Caco-2 (cell line): ENCODE results near the gene FAM221B. TPM values are rescaled to one million over a fixed set of nuclear protein-coding genes. Genes with fewer than 3 reads are reported as not detected.

ENCODE experiments used
- BruUV-seq: library from RNA; stranded (reverse); fragments of 400-500 nt; replicated peaks from 2 replicates; lab custom pipeline; 2021; lab: Mats Ljungman, UMichigan
- CTCF ChIA-PET: fragments of 300-600 bp; sonication (Branson Sonifier 250); formaldehyde crosslinking; loops from one replicate; lab custom pipeline; 2022; ENCODE audit warnings: antibody characterized with exemption; lab: Charles Lee
- POLR2A ChIA-PET: fragments of 300-600 bp; sonication (Branson Sonifier 250); formaldehyde crosslinking; loops from one replicate; lab custom pipeline; 2022; ENCODE audit warnings: antibody characterized with exemption; lab: Charles Lee
- DNase-seq, 2 experiments: peaks; one replicate each; pipeline versions ENCODE4 v3.0.0 to v3.0.0-alpha.2; 2020 to 2022
- H3K27me3 ChIP-seq: replicated peaks from 2 replicates; pipeline ENCODE4 v1.6.0; 2011; ENCODE audit warnings: low read length; ENCODE audit not compliant: control insufficient read depth, insufficient read depth
- H3K36me3 ChIP-seq: 2 replicates; pipeline ENCODE4 v1.5.1; 2011; ENCODE audit warnings: low read length; ENCODE audit not compliant: control insufficient read depth, insufficient read depth
- H3K4me1 ChIP-seq: fragments of 250-450 bp; sonication (Bioruptor Pico); 2 replicates; pipeline ENCODE4 v1.5.1; 2020; ENCODE audit warnings: mild to moderate bottlenecking
- H3K4me3 ChIP-seq: 2 replicates; pipeline ENCODE4 v1.5.1; 2011; ENCODE audit warnings: low read depth, mild to moderate bottlenecking, control low read depth, low read length
- H3K9me3 ChIP-seq: fragments of 250-450 bp; sonication (Bioruptor Pico); 2 replicates; pipeline ENCODE4 v1.5.1; 2020; ENCODE audit warnings: mild to moderate bottlenecking, moderate library complexity
- H3K27ac Mint-ChIP-seq: one replicate; pipeline ENCODE4 v1.8.0; 2022; ENCODE audit warnings: mixed read lengths; ENCODE audit not compliant: unreplicated experiment
- H3K27me3 Mint-ChIP-seq: one replicate; pipeline ENCODE4 v1.8.0; 2022; ENCODE audit warnings: mixed read lengths; ENCODE audit not compliant: insufficient read depth, unreplicated experiment
- H3K36me3 Mint-ChIP-seq: one replicate; pipeline ENCODE4 v1.8.0; 2022; ENCODE audit warnings: mild to moderate bottlenecking, mixed read lengths; ENCODE audit not compliant: insufficient read depth, unreplicated experiment
- H3K4me1 Mint-ChIP-seq: one replicate; pipeline ENCODE4 v1.8.0; 2022; ENCODE audit warnings: low read depth, mixed read lengths; ENCODE audit not compliant: unreplicated experiment
- H3K4me3 Mint-ChIP-seq: one replicate; pipeline ENCODE4 v1.8.0; 2022; ENCODE audit warnings: mild to moderate bottlenecking, moderate library complexity, mixed read lengths; ENCODE audit not compliant: unreplicated experiment
- H3K9me3 Mint-ChIP-seq: one replicate; pipeline ENCODE4 v1.8.0; 2022; ENCODE audit warnings: mixed read lengths; ENCODE audit not compliant: unreplicated experiment
- intact Hi-C: fragments of 100-400 bp; cut with micrococcal nuclease; formaldehyde crosslinking; loops from one replicate; pipeline ENCODE4 v1.10.0; 2022; ENCODE audit not compliant: unreplicated experiment
- total RNA-seq: library from RNA; stranded (reverse); gene quantifications from 2 replicates; pipeline ENCODE4 v1.2.3, GENCODE V29; 2022
- TF ChIP-seq, protein P1 (sequence below), 2 experiments: fragments of 200-600 bp in 1 of 2; IDR thresholded peaks; 1 replicate in 1 of 2; 2 replicates in 1 of 2; pipeline versions ENCODE4 v1.5.1 to v1.8.0; 2011 to 2022; ENCODE audit warnings: antibody characterized with exemption in 1 of 2, control low read depth in 1 of 2, inconsistent platforms in 1 of 2, low read depth in 1 of 2, low read length in 1 of 2, mild to moderate bottlenecking in 1 of 2, moderate library complexity in 1 of 2; ENCODE audit not compliant: insufficient read depth in 1 of 2, severe bottlenecking in 1 of 2, unreplicated experiment in 1 of 2

FAM221B gene
- total RNA-seq, 1 experiment from 2014 or later, result not detected

- H3K27ac Mint-ChIP-seq, result no peak overlapping the region
- H3K4me3 Mint-ChIP-seq, result no peak overlapping the region
- CTCF ChIA-PET, result no interaction called here
- Histone ChIP-seq H3K4me1 (no peaks in the 10 kb centered on the region), H3K36me3 (no peaks in the 10 kb centered on the region), H3K4me3 (no peak overlapping the region), H3K27me3 (no peaks in the 10 kb centered on the region), H3K9me3 (no peaks in the 10 kb centered on the region)
- no peak for DNase-seq
- POLR2A ChIA-PET, result interaction anchor here (0.6 kb wide), 1 partner anchor 334 kb away, joined by 3 read pairs; no protein-coding TSS in a partner anchor
- intact Hi-C loops, result no loop called here
- no TSS peak for BruUV-seq
- H3K36me3 Mint-ChIP-seq, result no peaks in the 10 kb centered on the region
- no peaks in the 10 kb centered on the region for H3K4me1 Mint-ChIP-seq
- H3K27me3 Mint-ChIP-seq, result peaks cover 5% of the 10 kb centered on the region
- TF ChIP-seq, protein P1, sequence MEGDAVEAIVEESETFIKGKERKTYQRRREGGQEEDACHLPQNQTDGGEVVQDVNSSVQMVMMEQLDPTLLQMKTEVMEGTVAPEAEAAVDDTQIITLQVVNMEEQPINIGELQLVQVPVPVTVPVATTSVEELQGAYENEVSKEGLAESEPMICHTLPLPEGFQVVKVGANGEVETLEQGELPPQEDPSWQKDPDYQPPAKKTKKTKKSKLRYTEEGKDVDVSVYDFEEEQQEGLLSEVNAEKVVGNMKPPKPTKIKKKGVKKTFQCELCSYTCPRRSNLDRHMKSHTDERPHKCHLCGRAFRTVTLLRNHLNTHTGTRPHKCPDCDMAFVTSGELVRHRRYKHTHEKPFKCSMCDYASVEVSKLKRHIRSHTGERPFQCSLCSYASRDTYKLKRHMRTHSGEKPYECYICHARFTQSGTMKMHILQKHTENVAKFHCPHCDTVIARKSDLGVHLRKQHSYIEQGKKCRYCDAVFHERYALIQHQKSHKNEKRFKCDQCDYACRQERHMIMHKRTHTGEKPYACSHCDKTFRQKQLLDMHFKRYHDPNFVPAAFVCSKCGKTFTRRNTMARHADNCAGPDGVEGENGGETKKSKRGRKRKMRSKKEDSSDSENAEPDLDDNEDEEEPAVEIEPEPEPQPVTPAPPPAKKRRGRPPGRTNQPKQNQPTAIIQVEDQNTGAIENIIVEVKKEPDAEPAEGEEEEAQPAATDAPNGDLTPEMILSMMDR (IDR thresholded peaks at IDR 0.05; ENCODE audit: insufficient read depth in 1 of 2, low read depth in 1 of 2, low read length in 1 of 2, severe bottlenecking in 1 of 2, unreplicated experiment in 1 of 2), result no peak
- no peaks in the 10 kb centered on the region for H3K9me3 Mint-ChIP-seq
Observed at GRCh38 chr9:35852267-35852815, 23.8 kb upstream of the FAM221B start.

DNA sequence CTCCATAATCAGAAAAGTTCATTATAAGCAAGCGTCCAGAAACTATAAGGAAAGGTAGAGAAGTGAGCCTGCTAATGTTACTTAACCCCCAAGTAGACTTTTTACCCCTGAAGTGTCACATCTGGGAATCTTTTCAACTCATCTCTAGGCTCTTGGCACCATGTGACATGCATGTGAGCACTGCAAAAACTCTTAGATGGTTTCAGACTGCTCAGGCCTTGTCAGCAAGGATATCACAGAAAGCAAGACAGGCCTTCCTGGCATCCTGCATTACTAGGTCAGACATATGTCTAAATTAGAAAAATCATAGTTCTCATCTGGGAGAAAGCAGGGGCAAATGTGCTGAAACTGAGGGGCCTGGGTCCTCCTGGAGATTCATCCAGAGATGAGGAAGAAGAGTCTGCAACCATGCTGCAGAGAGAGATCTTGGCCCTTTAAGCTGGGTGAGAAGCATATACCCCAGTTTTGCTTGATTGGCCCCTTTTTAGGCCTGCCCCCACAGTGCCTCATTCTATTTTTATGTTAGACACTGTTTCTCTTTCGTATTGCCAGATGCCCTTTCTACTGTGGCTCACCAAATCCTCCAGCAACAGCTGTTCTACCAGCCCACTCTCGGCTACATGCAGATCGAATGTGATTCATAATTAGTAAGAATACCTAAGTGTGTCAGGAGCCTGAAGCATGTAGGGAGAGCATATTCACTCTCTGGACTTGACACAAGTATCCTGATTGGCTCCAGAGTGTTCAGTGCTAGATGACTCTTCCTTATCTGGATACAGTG lies 19.4 kb upstream of the FAM221B start:
- no TSS peak for BruUV-seq
- intact Hi-C loops, result no loop called here

More for the DNA sequence above, 19.4 kb upstream of the FAM221B start:
- no peaks in the 10 kb centered on the region for H3K4me1 ChIP-seq
- H3K9me3 ChIP-seq, result no peaks in the 10 kb centered on the region
- H3K4me1 Mint-ChIP-seq, result peaks cover 7% of the 10 kb centered on the region
- no peaks in the 10 kb centered on the region for H3K36me3 ChIP-seq
- H3K36me3 Mint-ChIP-seq, result no peaks in the 10 kb centered on the region
- H3K27me3 Mint-ChIP-seq, result no peaks in the 10 kb centered on the region
- H3K27me3 ChIP-seq, result no peaks in the 10 kb centered on the region
- H3K9me3 Mint-ChIP-seq, result no peaks in the 10 kb centered on the region
- DNase-seq, result no peak
- no peak overlapping the region for H3K4me3 Mint-ChIP-seq
- ChIA-PET POLR2A (no interaction called here), CTCF (no interaction called here)
- no peak overlapping the region for H3K27ac Mint-ChIP-seq
- H3K4me3 ChIP-seq, result no peak overlapping the region
- TF ChIP-seq, protein P1 (IDR thresholded peaks at IDR 0.05; ENCODE audit: insufficient read depth in 1 of 2, low read depth in 1 of 2, low read length in 1 of 2, severe bottlenecking in 1 of 2, unreplicated experiment in 1 of 2), result no peak
